Measurements from ENCODE around the gene FOXJ3.

DNA sequence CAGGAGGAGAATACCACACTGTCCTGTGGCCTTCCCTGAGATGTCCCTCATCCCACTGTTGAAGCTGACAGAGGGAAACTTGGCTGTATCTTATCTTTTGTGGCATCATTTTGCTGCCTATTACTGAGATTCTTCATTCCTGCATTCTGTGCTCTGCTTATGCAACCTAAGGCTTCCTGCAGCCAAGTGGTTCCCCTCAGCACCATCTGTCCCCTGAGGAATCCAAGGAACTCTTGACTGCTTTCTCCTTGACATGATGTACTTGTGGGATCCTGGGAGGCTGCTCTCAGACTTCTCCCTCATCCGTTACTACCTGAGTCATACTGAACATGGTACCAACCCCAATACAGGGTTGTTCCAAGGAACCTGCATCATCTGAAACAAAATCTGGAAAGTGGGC, 24.4 kb upstream of the FOXJ3 start:
- TF ChIP-seq TARDBP (IDR thresholded peaks at IDR 0.05) = no peak
- TF ChIP-seq SUZ12 (IDR thresholded peaks at IDR 0.05) = no peak
- TF ChIP-seq CTBP1 (IDR thresholded peaks at IDR 0.05; ENCODE audit: borderline replicate concordance) = no peak
- TF ChIP-seq FOXM1 (IDR thresholded peaks at IDR 0.05; ENCODE audit: borderline replicate concordance) = no peak
- TF ChIP-seq ELF4 (IDR thresholded peaks at IDR 0.05) = no peak
- no peak for TF ChIP-seq SP1 (IDR thresholded peaks at IDR 0.05)
- TF ChIP-seq BHLHE40 (IDR thresholded peaks at IDR 0.05; ENCODE audit: borderline replicate concordance) = no peak
- no peak for TF ChIP-seq ARNT (IDR thresholded peaks at IDR 0.05)
- TF ChIP-seq, protein P1, sequence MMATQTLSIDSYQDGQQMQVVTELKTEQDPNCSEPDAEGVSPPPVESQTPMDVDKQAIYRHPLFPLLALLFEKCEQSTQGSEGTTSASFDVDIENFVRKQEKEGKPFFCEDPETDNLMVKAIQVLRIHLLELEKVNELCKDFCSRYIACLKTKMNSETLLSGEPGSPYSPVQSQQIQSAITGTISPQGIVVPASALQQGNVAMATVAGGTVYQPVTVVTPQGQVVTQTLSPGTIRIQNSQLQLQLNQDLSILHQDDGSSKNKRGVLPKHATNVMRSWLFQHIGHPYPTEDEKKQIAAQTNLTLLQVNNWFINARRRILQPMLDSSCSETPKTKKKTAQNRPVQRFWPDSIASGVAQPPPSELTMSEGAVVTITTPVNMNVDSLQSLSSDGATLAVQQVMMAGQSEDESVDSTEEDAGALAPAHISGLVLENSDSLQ (IDR thresholded peaks at IDR 0.05) = no peak
- no peak for TF ChIP-seq FOXK2 (IDR thresholded peaks at IDR 0.05)
- TF ChIP-seq NFRKB (IDR thresholded peaks at IDR 0.05) = no peak
